IMR-90 (cell line): ENCODE results near the gene SASH1. TPM values are rescaled to one million over a fixed set of nuclear protein-coding genes. Genes with fewer than 3 reads are reported as not detected.

Experiments
- ATAC-seq: fragments of 200-7000 bp; cut with Tn5 transposase; 2 replicates; pipeline ENCODE4 v1.9.1; 2020; ENCODE audit warnings: low read depth, mild to moderate bottlenecking, moderate library complexity
- BruUV-seq: library from RNA; stranded (reverse); fragments of 400-500 nt; replicated peaks from 2 replicates; lab custom pipeline; 2021; lab: Mats Ljungman, UMichigan
- CTCF ChIA-PET: fragments of 300-600 bp; formaldehyde crosslinking; extraction: SDS; loops from one replicate; lab custom pipeline; 2021; ENCODE audit warnings: antibody characterized with exemption; lab: Yijun Ruan, JAX
- POLR2A ChIA-PET: fragments of 300-600 bp; sonication (Branson Sonifier 250); formaldehyde crosslinking; loops from one replicate; lab custom pipeline; 2022; ENCODE audit warnings: antibody characterized with exemption; ENCODE audit not compliant: unreplicated experiment; lab: Charles Lee
- DNase-seq: peaks from one replicate; pipeline ENCODE4 v3.0.0; 2013
- H2AFZ ChIP-seq: replicated peaks from 2 replicates; pipeline ENCODE3; 2013; ENCODE audit warnings: low read length, mild to moderate bottlenecking; ENCODE audit not compliant: poor library complexity
- H2AK5ac ChIP-seq: 2 replicates; pipeline ENCODE4 v1.6.1; 2013; ENCODE audit warnings: low read depth, low read length, inconsistent platforms
- H2AK9ac ChIP-seq: replicated peaks from 2 replicates; pipeline ENCODE3; 2013; ENCODE audit warnings: mild to moderate bottlenecking, low read depth, low read length, moderate library complexity; ENCODE audit not compliant: poor library complexity
- H2BK120ac ChIP-seq: 2 replicates; pipeline ENCODE4 v1.6.1; 2013; ENCODE audit warnings: low read depth, low read length, inconsistent platforms
- H2BK15ac ChIP-seq: 3 replicates; pipeline ENCODE4 v1.6.1; 2013; ENCODE audit warnings: low read depth, low read length, inconsistent platforms
- H2BK20ac ChIP-seq: 2 replicates; pipeline ENCODE4 v1.6.1; 2013; ENCODE audit warnings: low read depth, mild to moderate bottlenecking, inconsistent platforms, low read length, moderate library complexity
- H2BK5ac ChIP-seq: 2 replicates; pipeline ENCODE4 v1.6.1; 2013; ENCODE audit warnings: mild to moderate bottlenecking, low read depth, low read length, inconsistent platforms; ENCODE audit not compliant: poor library complexity, severe bottlenecking
- H3K14ac ChIP-seq: replicated peaks from 2 replicates; pipeline ENCODE4 v1.6.1; 2013; ENCODE audit warnings: low read depth, low read length, inconsistent platforms
- H3K18ac ChIP-seq: 2 replicates; pipeline ENCODE4 v1.6.1; 2013; ENCODE audit warnings: low read depth, low read length, control low read depth
- H3K23ac ChIP-seq: 2 replicates; pipeline ENCODE4 v1.6.1; 2013; ENCODE audit warnings: low read depth, low read length, inconsistent platforms
- H3K27ac ChIP-seq: 2 replicates; pipeline ENCODE4 v1.5.1; 2013; ENCODE audit warnings: mild to moderate bottlenecking, control low read depth, low read length; ENCODE audit not compliant: insufficient read depth
- H3K27me3 ChIP-seq: 2 replicates; pipeline ENCODE4 v1.6.1; 2013; ENCODE audit warnings: low read length; ENCODE audit not compliant: control insufficient read depth, insufficient read depth
- H3K36me3 ChIP-seq: 2 replicates; pipeline ENCODE4 v1.6.1; 2013; ENCODE audit warnings: low read length, mixed read lengths; ENCODE audit not compliant: control insufficient read depth, insufficient read depth
- H3K4ac ChIP-seq: 2 replicates; pipeline ENCODE4 v1.6.1; 2013; ENCODE audit warnings: low read depth, low read length, inconsistent platforms
- H3K4me1 ChIP-seq: 2 replicates; pipeline ENCODE4 v1.6.1; 2013; ENCODE audit warnings: low read length, mixed read lengths; ENCODE audit not compliant: control insufficient read depth, insufficient read depth
- H3K4me2 ChIP-seq: 2 replicates; pipeline ENCODE4 v1.6.1; 2013; ENCODE audit warnings: low read depth, mild to moderate bottlenecking, control low read depth, low read length, moderate library complexity
- H3K4me3 ChIP-seq: 2 replicates; pipeline ENCODE4 v1.5.1; 2013; ENCODE audit warnings: low read depth, mild to moderate bottlenecking, control low read depth, low read length, moderate library complexity; ENCODE audit not compliant: insufficient read depth
- H3K56ac ChIP-seq: 2 replicates; pipeline ENCODE4 v1.6.1; 2013; ENCODE audit warnings: low read length, inconsistent platforms; ENCODE audit not compliant: insufficient read depth; ENCODE audit errors: extremely low read depth
- H3K79me1 ChIP-seq, 2 experiments: 2 replicates each; pipeline ENCODE4 v1.6.1; 2013; ENCODE audit warnings: low read length in 2 of 2, inconsistent platforms in 1 of 2, low read depth in 1 of 2
- H3K9ac ChIP-seq: 2 replicates; pipeline ENCODE4 v1.6.1; 2013; ENCODE audit warnings: low read depth, low read length, control low read depth
- H3K9me1 ChIP-seq: 2 replicates; pipeline ENCODE4 v1.6.1; 2013; ENCODE audit warnings: low read length, inconsistent platforms; ENCODE audit not compliant: insufficient read depth
- H3K9me3 ChIP-seq: 2 replicates; pipeline ENCODE4 v1.6.1; 2013; ENCODE audit warnings: low read length; ENCODE audit not compliant: control insufficient read depth, insufficient read depth
- H4K20me1 ChIP-seq: 2 replicates; pipeline ENCODE4 v1.6.1; 2013; ENCODE audit warnings: low read length, inconsistent platforms; ENCODE audit not compliant: insufficient read depth
- H4K5ac ChIP-seq: 2 replicates; pipeline ENCODE4 v1.6.1; 2013; ENCODE audit warnings: mild to moderate bottlenecking, low read depth, low read length, control low read depth
- H4K8ac ChIP-seq, 2 experiments: 2 replicates each; pipeline ENCODE4 v1.6.1; 2013; ENCODE audit warnings: low read depth in 2 of 2, low read length in 2 of 2, control low read depth in 1 of 2, inconsistent platforms in 1 of 2
- H4K91ac ChIP-seq: 2 replicates; pipeline ENCODE4 v1.6.1; 2013; ENCODE audit warnings: low read depth, low read length, inconsistent platforms; ENCODE audit not compliant: insufficient read depth
- BHLHE40 ChIP-seq: fragments of 150-350 bp; IDR thresholded peaks from 2 replicates; pipeline ENCODE4 v1.6.1; 2016; ENCODE audit warnings: mild to moderate bottlenecking, low read depth, low read length
- CEBPB ChIP-seq: IDR thresholded peaks from 2 replicates; pipeline ENCODE4 v1.6.1; 2012; ENCODE audit warnings: low read depth, low read length, improper control_type of control experiment
- MAFK ChIP-seq: IDR thresholded peaks from 2 replicates; pipeline ENCODE4 v1.6.1; 2012; ENCODE audit warnings: low read depth, low read length, improper control_type of control experiment
- NFE2L2 ChIP-seq: fragments of 150-350 bp; IDR thresholded peaks from 2 replicates; pipeline ENCODE4 v1.6.1; 2016; ENCODE audit warnings: low read depth, mild to moderate bottlenecking, low read length
- POLR2A ChIP-seq: IDR thresholded peaks from 2 replicates; pipeline ENCODE4 v1.6.1; 2012; ENCODE audit warnings: mild to moderate bottlenecking, low read depth, low read length
- RCOR1 ChIP-seq: IDR thresholded peaks from 2 replicates; pipeline ENCODE4 v1.6.1; 2012; ENCODE audit warnings: mild to moderate bottlenecking, low read length, improper control_type of control experiment; ENCODE audit not compliant: insufficient replicate concordance
- RFX5 ChIP-seq: IDR thresholded peaks from 2 replicates; pipeline ENCODE4 v1.8.0; 2012; ENCODE audit warnings: low read depth, mild to moderate bottlenecking, low read length, moderate library complexity
- WGBS, 2 experiments: methylation state at CpG; one replicate each; pipeline versions ENCODE4 v1.1.5 to v1.1.7; 2013; ENCODE audit warnings: missing lambda C conversion rate in 2 of 2; ENCODE audit not compliant: insufficient read length in 1 of 2; ENCODE audit errors: extremely low coverage in 2 of 2; 5-methylcytosine and 5-hydroxymethylcytosine counted together
- dilution Hi-C: fragments of 300-500 bp; cut with HindIII; formaldehyde crosslinking; loops from one replicate; pipeline ENCODE4 v1.14.3; 2018; ENCODE audit warnings: low sequenced_read_pairs; ENCODE audit not compliant: unreplicated experiment
- in situ Hi-C: fragments of 300-500 bp; cut with MboI; formaldehyde crosslinking; loops from 3 replicates; pipeline ENCODE4 v1.14.3; 2019; ENCODE audit warnings: low sequenced_read_pairs, inconsistent platforms, mixed read lengths
- intact Hi-C: fragments of 100-400 bp; cut with micrococcal nuclease; formaldehyde crosslinking; loops from 2 replicates; pipeline ENCODE4 v1.10.0; 2022
- polyA plus RNA-seq, 3 experiments: library from polyadenylated mRNA; depleted of rRNA; stranded (reverse); fragments of >200 nt; gene quantifications; 2 replicates each; pipeline ENCODE4 v1.2.3, GENCODE V29; 2012; ENCODE audit warnings: low replicate concordance in 1 of 3
- total RNA-seq: library from RNA; depleted of rRNA; stranded (reverse); fragments of >200 nt; gene quantifications from 2 replicates; pipeline ENCODE4 v1.2.3, GENCODE V29; 2012
- TF ChIP-seq, protein P1 (sequence below): conservative IDR thresholded peaks from 2 replicates; pipeline ENCODE4 v1.5.1; 2012; ENCODE audit warnings: mild to moderate bottlenecking, low read depth, low read length, improper control_type of control experiment
- TF ChIP-seq, protein P2 (sequence below): fragments of 150-350 bp; IDR thresholded peaks from 2 replicates; pipeline ENCODE4 v1.6.1; 2017; ENCODE audit warnings: mild to moderate bottlenecking, antibody characterized with exemption, low read length, low read depth

The SASH1 gene
- total and polyA plus RNA-seq, 2 of the 4 experiments (the other 2 are of a cell fraction): 11.6 to 16.5 TPM

- TF ChIP-seq, protein P1, sequence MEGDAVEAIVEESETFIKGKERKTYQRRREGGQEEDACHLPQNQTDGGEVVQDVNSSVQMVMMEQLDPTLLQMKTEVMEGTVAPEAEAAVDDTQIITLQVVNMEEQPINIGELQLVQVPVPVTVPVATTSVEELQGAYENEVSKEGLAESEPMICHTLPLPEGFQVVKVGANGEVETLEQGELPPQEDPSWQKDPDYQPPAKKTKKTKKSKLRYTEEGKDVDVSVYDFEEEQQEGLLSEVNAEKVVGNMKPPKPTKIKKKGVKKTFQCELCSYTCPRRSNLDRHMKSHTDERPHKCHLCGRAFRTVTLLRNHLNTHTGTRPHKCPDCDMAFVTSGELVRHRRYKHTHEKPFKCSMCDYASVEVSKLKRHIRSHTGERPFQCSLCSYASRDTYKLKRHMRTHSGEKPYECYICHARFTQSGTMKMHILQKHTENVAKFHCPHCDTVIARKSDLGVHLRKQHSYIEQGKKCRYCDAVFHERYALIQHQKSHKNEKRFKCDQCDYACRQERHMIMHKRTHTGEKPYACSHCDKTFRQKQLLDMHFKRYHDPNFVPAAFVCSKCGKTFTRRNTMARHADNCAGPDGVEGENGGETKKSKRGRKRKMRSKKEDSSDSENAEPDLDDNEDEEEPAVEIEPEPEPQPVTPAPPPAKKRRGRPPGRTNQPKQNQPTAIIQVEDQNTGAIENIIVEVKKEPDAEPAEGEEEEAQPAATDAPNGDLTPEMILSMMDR: no peak
These were observed 250.6 kb downstream of the SASH1 start (continued) for GRCh38 chr6:148593130-148593812.

- ATAC-seq (no peak), DNase-seq (no peak)
- H3K9me3 ChIP-seq: 0 out of 2 replicates have a peak, but pooled peaks cover 1% of the 10 kb centered on the region
- ChIA-PET CTCF (no interaction called here), POLR2A (no interaction called here)
- H2BK5ac ChIP-seq: no peak overlapping the region
- H3K9ac ChIP-seq: no peak overlapping the region
- H2BK120ac ChIP-seq: no peak overlapping the region
- no peak overlapping the region for H3K27ac ChIP-seq
- no peak overlapping the region for H2AFZ ChIP-seq
- intact Hi-C loops (no loop called here), dilution Hi-C loops (no loop called here), in situ Hi-C loops (no loop called here)
- H3K4ac ChIP-seq: peak overlapping the region; percentile 4; the same call in 1 of the 2 replicates
- H2AK5ac ChIP-seq: no peak overlapping the region
- H3K79me1 ChIP-seq: no peaks in the 10 kb centered on the region
- no peaks in the 10 kb centered on the region; the same call in 1 of the 2 replicates for H3K9me1 ChIP-seq
- BruUV-seq: no TSS peak
- no peak overlapping the region for H2AK9ac ChIP-seq
- H3K18ac ChIP-seq: no peak overlapping the region
- no peak overlapping the region for H3K56ac ChIP-seq
- no peak overlapping the region for H4K5ac ChIP-seq
- H4K91ac ChIP-seq: no peak overlapping the region
- H3K4me3 ChIP-seq: no peak overlapping the region
- H2BK15ac ChIP-seq: peak overlapping the region; percentile 21; the same call in 1 of the 3 replicates
- H3K4me2 ChIP-seq: no peak overlapping the region
- no peaks in the 10 kb centered on the region for H3K36me3 ChIP-seq
- H4K20me1 ChIP-seq: no peaks in the 10 kb centered on the region
- 0 out of 2 replicates have a peak overlapping the region, but pooled peaks have one; percentile 27 for H2BK20ac ChIP-seq
- H3K14ac ChIP-seq: peak overlapping the region; percentile 7; the same call in 1 of the 2 replicates
- no peak overlapping the region for H3K23ac ChIP-seq
- H3K27me3 ChIP-seq: no peaks in the 10 kb centered on the region
- WGBS, 2 experiments: 69% methylated on average over 3 of the region's 6 CpGs; no CpG with 5 or more reads in 1 of the 2 experiments
- H4K8ac ChIP-seq: no peak overlapping the region
- H3K4me1 ChIP-seq: peaks cover 4% of the 10 kb centered on the region
- TF ChIP-seq BHLHE40: no peak
- TF ChIP-seq NFE2L2: no peak
- TF ChIP-seq MAFK: no peak
- TF ChIP-seq, protein P2, sequence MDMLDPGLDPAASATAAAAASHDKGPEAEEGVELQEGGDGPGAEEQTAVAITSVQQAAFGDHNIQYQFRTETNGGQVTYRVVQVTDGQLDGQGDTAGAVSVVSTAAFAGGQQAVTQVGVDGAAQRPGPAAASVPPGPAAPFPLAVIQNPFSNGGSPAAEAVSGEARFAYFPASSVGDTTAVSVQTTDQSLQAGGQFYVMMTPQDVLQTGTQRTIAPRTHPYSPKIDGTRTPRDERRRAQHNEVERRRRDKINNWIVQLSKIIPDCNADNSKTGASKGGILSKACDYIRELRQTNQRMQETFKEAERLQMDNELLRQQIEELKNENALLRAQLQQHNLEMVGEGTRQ: no peak
- no peak for TF ChIP-seq CEBPB
- no peak for TF ChIP-seq POLR2A
- no peak for TF ChIP-seq RFX5
- TF ChIP-seq, protein P1: no peak
- no peak for TF ChIP-seq RCOR1
These were observed 251.2 kb downstream of the SASH1 start for GRCh38 chr6:148593813-148594170.
